HepG2 (cell line): Measurements from ENCODE around the gene TXNDC2. TPM values are rescaled to one million over a fixed set of nuclear protein-coding genes. Genes with fewer than 3 reads are reported as not detected.

Experiments used
- ATAC-seq: fragments of 200-7000 bp; cut with Tn5 transposase; 3 replicates; pipeline ENCODE4 v1.9.1; 2020; ENCODE audit warnings: mild to moderate bottlenecking, moderate library complexity
- BruUV-seq: library from RNA; stranded (reverse); fragments of 400-500 nt; replicated peaks from 2 replicates; lab custom pipeline; 2021; lab: Mats Ljungman, UMichigan
- CTCF ChIA-PET: fragments of 300-600 bp; formaldehyde crosslinking; extraction: SDS; loops from one replicate; lab custom pipeline; 2021; ENCODE audit warnings: low total read pairs, inconsistent platforms, low intra/inter-chr PET ratio; lab: Yijun Ruan, JAX
- POLR2A ChIA-PET: fragments of 350-600 bp; sonication (Branson Sonifier 250); formaldehyde crosslinking; loops from one replicate; lab custom pipeline; 2020; ENCODE audit warnings: antibody characterized with exemption, inconsistent platforms; lab: Yijun Ruan, JAX
- DNase-seq: peaks from one replicate; pipeline ENCODE4 v3.0.0-alpha.2; 2015; ENCODE audit warnings: low spot score
- FAIRE-seq: peaks from 3 replicates; lab custom pipeline; 2011; peaks lifted over from hg19 to GRCh38; lab: Jason Lieb, UNC
- H2AFZ ChIP-seq: one replicate; pipeline ENCODE4 v1.6.1; 2011; ENCODE audit warnings: low read length, inconsistent platforms
- H3K27ac ChIP-seq: fragments of 300-600 bp; 3 replicates; pipeline ENCODE4 v1.8.0; 2011; ENCODE audit warnings: mixed run types, mild to moderate bottlenecking, mixed read lengths, low read length, inconsistent platforms; ENCODE audit not compliant: insufficient read depth; ENCODE audit errors: extremely low read length
- H3K27me3 ChIP-seq, 2 experiments: fragments of 200-600 bp in 1 of 2; 2 replicates in 1 of 2; 3 replicates in 1 of 2; pipeline versions ENCODE4 v1.6.0 to v1.8.0; 2011; ENCODE audit warnings: low read length in 2 of 2, mild to moderate bottlenecking in 2 of 2, moderate library complexity in 2 of 2, inconsistent platforms in 1 of 2; ENCODE audit not compliant: insufficient read depth in 2 of 2, control insufficient read depth in 1 of 2
- H3K36me3 ChIP-seq, 2 experiments: fragments of 200-600 bp in 1 of 2; replicated peaks in 1 of 2; 2 replicates in 1 of 2; 3 replicates in 1 of 2; pipeline versions ENCODE4 v1.5.1 to v1.8.0; 2011; ENCODE audit warnings: low read length in 2 of 2, inconsistent platforms in 1 of 2; ENCODE audit not compliant: insufficient read depth in 2 of 2, control insufficient read depth in 1 of 2
- H3K4me1 ChIP-seq: 2 replicates; pipeline ENCODE4 v1.5.1; 2012; ENCODE audit warnings: low read length, inconsistent platforms; ENCODE audit not compliant: insufficient read depth
- H3K4me2 ChIP-seq: 2 replicates; pipeline ENCODE4 v1.6.0; 2011; ENCODE audit warnings: low read depth, low read length, inconsistent platforms
- H3K4me3 ChIP-seq, 3 experiments: fragments of 200-600 bp in 1 of 3; sonication (generic), shearing (Covaris generic) in 1 of 3; replicated peaks in 1 of 3; 2 replicates each; pipeline ENCODE4 v1.5.1; 2011 to 2016; ENCODE audit warnings: low read length in 3 of 3, inconsistent platforms in 2 of 3, low read depth in 2 of 3, mild to moderate bottlenecking in 2 of 3, control low read depth in 1 of 3, mixed read lengths in 1 of 3; ENCODE audit not compliant: insufficient read depth in 1 of 3
- H3K79me2 ChIP-seq: one replicate; pipeline ENCODE4 v1.6.1; 2011; ENCODE audit warnings: low read length, inconsistent platforms; ENCODE audit not compliant: insufficient read depth
- H3K9ac ChIP-seq: 2 replicates; pipeline ENCODE4 v1.6.0; 2011; ENCODE audit warnings: mild to moderate bottlenecking, low read depth, low read length, inconsistent platforms; ENCODE audit not compliant: insufficient read depth
- H3K9me3 ChIP-seq: 2 replicates; pipeline ENCODE4 v1.5.1; 2012; ENCODE audit warnings: mild to moderate bottlenecking, low read length
- H4K20me1 ChIP-seq: 2 replicates; pipeline ENCODE4 v1.6.0; 2011; ENCODE audit warnings: inconsistent platforms, mild to moderate bottlenecking, low read length, moderate library complexity; ENCODE audit not compliant: insufficient read depth
- CBX5 ChIP-seq: sonication (generic); formaldehyde crosslinking; IDR thresholded peaks from 2 replicates; pipeline ENCODE4 v1.4.0; 2020; ENCODE audit warnings: missing genetic modification reagents, borderline replicate concordance
- GPN1 ChIP-seq: sonication (generic); formaldehyde crosslinking; IDR thresholded peaks from 2 replicates; pipeline ENCODE4 v1.5.1; 2020; ENCODE audit warnings: missing genetic modification reagents, borderline replicate concordance
- JUND ChIP-seq: sonication (generic); formaldehyde crosslinking; IDR thresholded peaks from 2 replicates; pipeline ENCODE4 v1.8.0; 2022; ENCODE audit warnings: mild to moderate bottlenecking, missing genetic modification reagents
- NPAS2 ChIP-seq: sonication (generic); formaldehyde crosslinking; IDR thresholded peaks from 2 replicates; pipeline ENCODE4 v1.8.0; 2022; ENCODE audit warnings: mild to moderate bottlenecking, missing genetic modification reagents, borderline replicate concordance
- RFXANK ChIP-seq: IDR thresholded peaks from 2 replicates; pipeline ENCODE4 v1.6.1; 2016
- STAT5B ChIP-seq: sonication (generic); formaldehyde crosslinking; IDR thresholded peaks from 2 replicates; pipeline ENCODE4 v1.4.0; 2020; ENCODE audit warnings: missing genetic modification reagents
- TBX3 ChIP-seq: fragments of 450-650 bp; IDR thresholded peaks from 2 replicates; pipeline ENCODE4 v1.6.1; 2017; ENCODE audit warnings: antibody characterized with exemption, mild to moderate bottlenecking, inconsistent platforms, borderline replicate concordance
- ZBTB8A ChIP-seq: sonication (generic); formaldehyde crosslinking; IDR thresholded peaks from 2 replicates; pipeline ENCODE4 v1.4.0; 2020; ENCODE audit warnings: mild to moderate bottlenecking, low read depth, missing genetic modification reagents, borderline replicate concordance
- ZNF292 ChIP-seq: sonication (generic); formaldehyde crosslinking; IDR thresholded peaks from 2 replicates; pipeline ENCODE4 v1.8.1; 2022; ENCODE audit warnings: mild to moderate bottlenecking, low read depth, missing genetic modification reagents, borderline replicate concordance
- WGBS: methylation state at CpG from one replicate; pipeline ENCODE4 v1.1.6; 2017; ENCODE audit warnings: low lambda C conversion rate; 5-methylcytosine and 5-hydroxymethylcytosine counted together
- in situ Hi-C: cut with HindIII; loops from 2 replicates; pipeline ENCODE4 v1.10.0; 2017; ENCODE audit warnings: low pct_unique_long_range_greater_than_20kb; ENCODE audit not compliant: extremely low pct_ligation_motif_present
- intact Hi-C: fragments of 100-400 bp; cut with micrococcal nuclease; formaldehyde crosslinking; loops from one replicate; pipeline ENCODE4 v1.10.0; 2022; ENCODE audit not compliant: unreplicated experiment
- polyA plus RNA-seq, 8 experiments: library from polyadenylated mRNA; depleted of rRNA in 3 of 8; stranded (reverse) in 7 of 8; unstranded in 1 of 8; fragments of >200 nt; fragmentation: Illumina TruSeq in 4 of 8; extraction: Trizol in 4 of 8; gene quantifications; 2 replicates each; pipeline versions ENCODE4 v1.2.1 to v1.2.3, GENCODE V29; 2011 to 2016; ENCODE audit warnings: low read depth in 4 of 8, missing spikeins in 1 of 8, mixed read lengths in 1 of 8; ENCODE audit not compliant: insufficient read depth in 1 of 8
- total RNA-seq, 5 experiments: library from RNA; depleted of rRNA; stranded (reverse); fragments of >200 nt; fragmentation: Illumina TruSeq; extraction: Trizol; gene quantifications; 2 replicates each; pipeline ENCODE4 v1.2.3, GENCODE V29; 2016; ENCODE audit warnings: low read depth in 1 of 5
- TF ChIP-seq, protein P1 (sequence below): sonication (generic); formaldehyde crosslinking; IDR thresholded peaks from 2 replicates; pipeline ENCODE4 v1.5.0; 2020; ENCODE audit warnings: missing genetic modification reagents, mild to moderate bottlenecking, borderline replicate concordance
- TF ChIP-seq, protein P2 (sequence below): sonication (generic); formaldehyde crosslinking; IDR thresholded peaks from 2 replicates; pipeline ENCODE4 v1.4.0; 2020; ENCODE audit warnings: mild to moderate bottlenecking, missing genetic modification reagents
- TF ChIP-seq, protein P3 (sequence below): sonication (generic); formaldehyde crosslinking; conservative IDR thresholded peaks from 2 replicates; pipeline ENCODE4 v1.8.0; 2022; ENCODE audit warnings: missing genetic modification reagents

TXNDC2 gene
- total and polyA plus RNA-seq, 2 of the 13 experiments (the other 11 are each of a cell fraction or from before 2014, with no cell fraction given), result not detected

DNA sequence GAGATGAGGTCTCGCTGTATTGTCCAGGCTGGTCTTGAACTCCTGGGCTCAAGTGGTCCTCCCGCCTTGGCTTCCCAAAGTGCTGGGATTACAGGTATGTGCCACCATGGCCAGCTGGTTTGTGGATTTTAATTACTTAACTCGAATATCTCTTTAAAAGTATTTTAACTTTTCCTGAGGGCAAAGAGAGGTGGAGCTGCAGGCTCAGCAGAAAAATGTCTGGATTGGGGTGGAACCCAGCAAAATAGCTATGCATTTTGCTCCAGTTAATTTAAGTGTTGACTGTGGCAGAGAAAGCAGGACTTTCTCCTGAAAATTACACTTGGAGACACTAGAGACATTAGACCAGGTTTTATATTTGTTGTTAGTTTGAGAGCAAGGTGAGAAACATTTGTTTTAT lies 35.5 kb upstream of the TXNDC2 start:
- no peaks in the 10 kb centered on the region for H3K79me2 ChIP-seq
- ChIA-PET CTCF (no interaction called here), POLR2A (no interaction called here)
- FAIRE-seq, result no peak
- no peaks in the 10 kb centered on the region; a peak in 1 of 5 replicates for H3K27me3 ChIP-seq
- no TSS peak for BruUV-seq
- TF ChIP-seq RFXANK (CRISPR knock-in tag) (no peak), ZBTB8A (CRISPR knock-in tag) (no peak), STAT5B (CRISPR knock-in tag) (no peak), NPAS2 (CRISPR knock-in tag) (no peak), TBX3 (no peak), JUND (CRISPR knock-in tag) (no peak), CBX5 (no peak), ZNF292 (CRISPR knock-in tag) (no peak), GPN1 (CRISPR knock-in tag) (no peak)
- TF ChIP-seq, protein P1, sequence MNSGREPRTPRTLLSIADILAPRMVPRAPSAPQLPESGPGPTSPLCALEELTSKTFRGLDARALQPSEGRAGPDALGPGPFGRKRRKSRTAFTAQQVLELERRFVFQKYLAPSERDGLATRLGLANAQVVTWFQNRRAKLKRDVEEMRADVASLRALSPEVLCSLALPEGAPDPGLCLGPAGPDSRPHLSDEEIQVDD (CRISPR knock-in tag), result no peak
- TF ChIP-seq, protein P2, sequence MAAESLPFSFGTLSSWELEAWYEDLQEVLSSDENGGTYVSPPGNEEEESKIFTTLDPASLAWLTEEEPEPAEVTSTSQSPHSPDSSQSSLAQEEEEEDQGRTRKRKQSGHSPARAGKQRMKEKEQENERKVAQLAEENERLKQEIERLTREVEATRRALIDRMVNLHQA (CRISPR knock-in tag), result no peak
- TF ChIP-seq, protein P3, sequence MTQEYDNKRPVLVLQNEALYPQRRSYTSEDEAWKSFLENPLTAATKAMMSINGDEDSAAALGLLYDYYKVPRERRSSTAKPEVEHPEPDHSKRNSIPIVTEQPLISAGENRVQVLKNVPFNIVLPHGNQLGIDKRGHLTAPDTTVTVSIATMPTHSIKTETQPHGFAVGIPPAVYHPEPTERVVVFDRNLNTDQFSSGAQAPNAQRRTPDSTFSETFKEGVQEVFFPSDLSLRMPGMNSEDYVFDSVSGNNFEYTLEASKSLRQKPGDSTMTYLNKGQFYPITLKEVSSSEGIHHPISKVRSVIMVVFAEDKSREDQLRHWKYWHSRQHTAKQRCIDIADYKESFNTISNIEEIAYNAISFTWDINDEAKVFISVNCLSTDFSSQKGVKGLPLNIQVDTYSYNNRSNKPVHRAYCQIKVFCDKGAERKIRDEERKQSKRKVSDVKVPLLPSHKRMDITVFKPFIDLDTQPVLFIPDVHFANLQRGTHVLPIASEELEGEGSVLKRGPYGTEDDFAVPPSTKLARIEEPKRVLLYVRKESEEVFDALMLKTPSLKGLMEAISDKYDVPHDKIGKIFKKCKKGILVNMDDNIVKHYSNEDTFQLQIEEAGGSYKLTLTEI (CRISPR knock-in tag), result no peak
- H3K4me1 ChIP-seq, result peaks cover 15% of the 10 kb centered on the region
- no peak overlapping the region for H2AFZ ChIP-seq
- WGBS, result 63% methylated on average over 3 of the region's 3 CpGs
- ATAC-seq, result no peak
- no peaks in the 10 kb centered on the region for H4K20me1 ChIP-seq
- in situ Hi-C loops, result no loop called here
- H3K27ac ChIP-seq, result no peak overlapping the region
- no peak overlapping the region for H3K4me2 ChIP-seq
- no peak for DNase-seq
- intact Hi-C loops, result no loop called here
- H3K9ac ChIP-seq, result no peak overlapping the region
- H3K4me3 ChIP-seq, result no peak overlapping the region
- H3K36me3 ChIP-seq, result no peaks in the 10 kb centered on the region
- H3K9me3 ChIP-seq, result peaks cover 8% of the 10 kb centered on the region
